Measurements from ENCODE around the gene LGR6. TPM values are rescaled to one million over a fixed set of nuclear protein-coding genes. Genes with fewer than 3 reads are reported as not detected.
A peak's percentile ranks its signal among the peaks of the same experiment; 100 is the strongest.

Gene LGR6
- total RNA-seq, 1 experiment from 2014 or later: 0.08 TPM

GRCh38 chr1:202171292-202172014 lies 22.1 kb upstream of the LGR6 start:
- ChIA-PET POLR2A (interaction anchor here (0.6 kb wide), 1 partner anchor 171 kb away, joined by 12 read pairs; no protein-coding TSS in a partner anchor), CTCF (no interaction called here)
- in situ Hi-C loops (cut with HindIII; ENCODE audit: low pct_unique_long_range_greater_than_20kb, low sequenced_read_pairs): no loop called here
- Histone ChIP-seq H3K9me3 (ENCODE audit: control insufficient read depth, insufficient read depth, low read depth, low read length) (no peaks in the 10 kb centered on the region), H3K4me1 (ENCODE audit: control insufficient read depth, insufficient read depth, low read length) (no peaks in the 10 kb centered on the region), H3K4me3 (ENCODE audit: low read depth in 2 of 2, low read length in 2 of 2) (no peak overlapping the region), H3K36me3 (ENCODE audit: control insufficient read depth, insufficient read depth, low read length) (no peaks in the 10 kb centered on the region), H3K27me3 (ENCODE audit: control insufficient read depth, insufficient read depth, low read length) (no peaks in the 10 kb centered on the region), H3K27ac (ENCODE audit: low read length) (no peak overlapping the region)
- TF ChIP-seq REST (IDR thresholded peaks at IDR 0.05; ENCODE audit: insufficient read depth in 1 of 2, low read depth in 2 of 2, low read length in 1 of 2): no peak
- TF ChIP-seq SIN3A (IDR thresholded peaks at IDR 0.05; ENCODE audit: borderline replicate concordance, insufficient read depth, low read depth, low read length): no peak
- no peak for TF ChIP-seq TCF7L2 (IDR thresholded peaks at IDR 0.05; ENCODE audit: low read depth, low read length)
- TF ChIP-seq CTCF (IDR thresholded peaks at IDR 0.05): no peak
- no peak for TF ChIP-seq POLR2AphosphoS5 (IDR thresholded peaks at IDR 0.05; ENCODE audit: low read depth, low read length)
- BruUV-seq (replicated peaks): no TSS peak
- ATAC-seq (peak; percentile 25; the same call in 1 of the 2 replicates), DNase-seq (ENCODE audit: low read depth, low spot score) (no peak)
- intact Hi-C loops (cut with micrococcal nuclease; ENCODE audit: unreplicated experiment): no loop called here

GRCh38 chr1:202172015-202172355 lies 21.6 kb upstream of the LGR6 start:
- Histone ChIP-seq H3K9me3 (ENCODE audit: control insufficient read depth, insufficient read depth, low read depth, low read length) (no peaks in the 10 kb centered on the region), H3K4me1 (ENCODE audit: control insufficient read depth, insufficient read depth, low read length) (no peaks in the 10 kb centered on the region), H3K27me3 (ENCODE audit: control insufficient read depth, insufficient read depth, low read length) (no peaks in the 10 kb centered on the region), H3K36me3 (ENCODE audit: control insufficient read depth, insufficient read depth, low read length) (no peaks in the 10 kb centered on the region), H3K4me3 (ENCODE audit: low read depth in 2 of 2, low read length in 2 of 2) (no peak overlapping the region), H3K27ac (ENCODE audit: low read length) (no peak overlapping the region)
- DNase-seq (ENCODE audit: low read depth, low spot score) (no peak), ATAC-seq (peak; percentile 39; the same call in 1 of the 2 replicates)
- BruUV-seq (replicated peaks): no TSS peak
- in situ Hi-C loops (cut with HindIII; ENCODE audit: low pct_unique_long_range_greater_than_20kb, low sequenced_read_pairs) (no loop called here), intact Hi-C loops (cut with micrococcal nuclease; ENCODE audit: unreplicated experiment) (no loop called here)
- ChIA-PET CTCF (no interaction called here), POLR2A (interaction anchor here (0.6 kb wide), 1 partner anchor 172 kb away, joined by 12 read pairs; no protein-coding TSS in a partner anchor)
- no peak for TF ChIP-seq SIN3A (IDR thresholded peaks at IDR 0.05; ENCODE audit: borderline replicate concordance, insufficient read depth, low read depth, low read length)
- TF ChIP-seq TCF7L2 (IDR thresholded peaks at IDR 0.05; ENCODE audit: low read depth, low read length): no peak
- no peak for TF ChIP-seq CTCF (IDR thresholded peaks at IDR 0.05)

All from Panc1 (cell line).